Epithelial cell of esophagus (primary cell): ENCODE data around the gene TTC33.
A peak's percentile ranks its signal among the peaks of the same experiment; 100 is the strongest.

Experiments
- DNase-seq: peaks from one replicate; pipeline ENCODE4 v3.0.0; 2010; ENCODE audit warnings: low read depth
- H3K4me3 ChIP-seq: 2 replicates; pipeline ENCODE4 v1.5.1; 2011; ENCODE audit warnings: mild to moderate bottlenecking, low read length, control low read depth
- CTCF ChIP-seq: IDR thresholded peaks from 2 replicates; pipeline ENCODE4 v1.5.1; 2011; ENCODE audit warnings: low read depth, mild to moderate bottlenecking, low read length, control low read depth, inconsistent platforms; ENCODE audit not compliant: insufficient read depth; ENCODE audit errors: missing control alignments

Gene TTC33

GRCh38 chr5:40757400-40757799 lies 1.6 kb upstream of the TTC33 start:
- TF ChIP-seq CTCF = no peak
- DNase-seq = no peak
- no peak overlapping the region for H3K4me3 ChIP-seq

GRCh38 chr5:40755093-40755406 lies 711 bp downstream of the TTC33 start:
- H3K4me3 ChIP-seq = peak overlapping the region; percentile 91
- TF ChIP-seq CTCF = peak; percentile 74
- peak; percentile 87 for DNase-seq

GRCh38 chr5:40754381-40755092 lies 1.2 kb downstream of the TTC33 start:
- no peak for TF ChIP-seq CTCF
- peak; percentile 15 for DNase-seq
- H3K4me3 ChIP-seq = peak overlapping the region; percentile 91

GRCh38 chr5:40746703-40747102 lies 9.1 kb downstream of the TTC33 start:
- no peak for DNase-seq
- TF ChIP-seq CTCF = no peak
- no peak overlapping the region for H3K4me3 ChIP-seq

- no peak for DNase-seq
- TF ChIP-seq CTCF = no peak
- H3K4me3 ChIP-seq = no peak overlapping the region
Observed at GRCh38 chr5:40743771-40744170, 12.0 kb downstream of the TTC33 start.

- DNase-seq = no peak
Observed at GRCh38 chr5:40738502-40738901, 17.3 kb downstream of the TTC33 start.

More at GRCh38 chr5:40738502-40738901, 17.3 kb downstream of the TTC33 start:
- TF ChIP-seq CTCF = no peak
- H3K4me3 ChIP-seq = no peak overlapping the region
